ENCODE measurements around the gene PPIL3.

PPIL3 gene

GRCh38 chr2:200845669-200846325 lies 43.1 kb downstream of the PPIL3 start:
- H3K27ac Mint-ChIP-seq = peak overlapping the region; percentile 44
- H3K4me3 Mint-ChIP-seq = no peak overlapping the region
- H3K36me3 Mint-ChIP-seq (ENCODE audit: low read depth) = peaks cover 8% of the 10 kb centered on the region
- no peak for DNase-seq
- H3K4me1 Mint-ChIP-seq (ENCODE audit: low read depth) = no peaks in the 10 kb centered on the region
- H3K27me3 Mint-ChIP-seq = no peaks in the 10 kb centered on the region
- no peaks in the 10 kb centered on the region for H3K9me3 Mint-ChIP-seq

- Mint-ChIP-seq H3K4me1 (ENCODE audit: low read depth) (no peaks in the 10 kb centered on the region), H3K36me3 (ENCODE audit: low read depth) (peaks cover 2% of the 10 kb centered on the region), H3K9me3 (no peaks in the 10 kb centered on the region), H3K27me3 (no peaks in the 10 kb centered on the region), H3K27ac (no peak overlapping the region), H3K4me3 (no peak overlapping the region)
- no peak for DNase-seq
Measured at GRCh38 chr2:200845194-200845593, 43.7 kb downstream of the PPIL3 start.

- H3K36me3 Mint-ChIP-seq (ENCODE audit: low read depth) = peaks cover under 1% of the 10 kb centered on the region
- H3K27me3 Mint-ChIP-seq = no peaks in the 10 kb centered on the region
- no peak overlapping the region for H3K27ac Mint-ChIP-seq
- H3K9me3 Mint-ChIP-seq = no peaks in the 10 kb centered on the region
- no peaks in the 10 kb centered on the region for H3K4me1 Mint-ChIP-seq (ENCODE audit: low read depth)
- DNase-seq = no peak
- H3K4me3 Mint-ChIP-seq = no peak overlapping the region
Measured at GRCh38 chr2:200843993-200844948, 44.6 kb downstream of the PPIL3 start.

GRCh38 chr2:200839513-200839912 lies 49.4 kb downstream of the PPIL3 start:
- peaks cover 10% of the 10 kb centered on the region for H3K9me3 Mint-ChIP-seq

GRCh38 chr2:200834701-200835100 lies 54.2 kb downstream of the PPIL3 start:
- Mint-ChIP-seq H3K4me3 (no peak overlapping the region), H3K27me3 (no peaks in the 10 kb centered on the region), H3K4me1 (ENCODE audit: low read depth) (no peaks in the 10 kb centered on the region), H3K27ac (no peak overlapping the region), H3K9me3 (peaks cover 10% of the 10 kb centered on the region), H3K36me3 (ENCODE audit: low read depth) (no peaks in the 10 kb centered on the region)
- no peak for DNase-seq

More at GRCh38 chr2:200839513-200839912, 49.4 kb downstream of the PPIL3 start:
- H3K27ac Mint-ChIP-seq = no peak overlapping the region
- H3K4me1 Mint-ChIP-seq (ENCODE audit: low read depth) = no peaks in the 10 kb centered on the region
- H3K27me3 Mint-ChIP-seq = no peaks in the 10 kb centered on the region
- no peak overlapping the region for H3K4me3 Mint-ChIP-seq
- H3K36me3 Mint-ChIP-seq (ENCODE audit: low read depth) = no peaks in the 10 kb centered on the region
- DNase-seq = no peak

- no peak overlapping the region for H3K4me3 Mint-ChIP-seq
- no peaks in the 10 kb centered on the region for H3K27me3 Mint-ChIP-seq
- H3K27ac Mint-ChIP-seq = peak overlapping the region; percentile 52
- peaks cover 40% of the 10 kb centered on the region for H3K36me3 Mint-ChIP-seq (ENCODE audit: low read depth)
- no peaks in the 10 kb centered on the region for H3K9me3 Mint-ChIP-seq
- peaks cover 7% of the 10 kb centered on the region for H3K4me1 Mint-ChIP-seq (ENCODE audit: low read depth)
- DNase-seq = no peak
Measured at GRCh38 chr2:200829258-200829655, 59.6 kb downstream of the PPIL3 start.

GRCh38 chr2:200828572-200829257 lies 60.2 kb downstream of the PPIL3 start:
- no peak for DNase-seq
- Mint-ChIP-seq H3K9me3 (no peaks in the 10 kb centered on the region), H3K4me3 (no peak overlapping the region), H3K4me1 (ENCODE audit: low read depth) (peaks cover 7% of the 10 kb centered on the region), H3K27me3 (no peaks in the 10 kb centered on the region), H3K36me3 (ENCODE audit: low read depth) (peaks cover 44% of the 10 kb centered on the region), H3K27ac (peak overlapping the region; percentile 52)

- H3K4me1 Mint-ChIP-seq (ENCODE audit: low read depth) = peaks cover 7% of the 10 kb centered on the region
- H3K4me3 Mint-ChIP-seq = no peak overlapping the region
- H3K27ac Mint-ChIP-seq = no peak overlapping the region
- H3K9me3 Mint-ChIP-seq = no peaks in the 10 kb centered on the region
- peaks cover 46% of the 10 kb centered on the region for H3K36me3 Mint-ChIP-seq (ENCODE audit: low read depth)
- H3K27me3 Mint-ChIP-seq = no peaks in the 10 kb centered on the region
- DNase-seq = no peak
Measured at GRCh38 chr2:200828104-200828503, 60.8 kb downstream of the PPIL3 start.

- DNase-seq = no peak
- Mint-ChIP-seq H3K27me3 (no peaks in the 10 kb centered on the region), H3K27ac (peak overlapping the region; percentile 79)
Measured at GRCh38 chr2:200821686-200822245, 67.1 kb downstream of the PPIL3 start.

More at GRCh38 chr2:200821686-200822245, 67.1 kb downstream of the PPIL3 start:
- no peaks in the 10 kb centered on the region for H3K9me3 Mint-ChIP-seq
- peaks cover 35% of the 10 kb centered on the region for H3K4me1 Mint-ChIP-seq (ENCODE audit: low read depth)
- no peak overlapping the region for H3K4me3 Mint-ChIP-seq
- peaks cover 77% of the 10 kb centered on the region for H3K36me3 Mint-ChIP-seq (ENCODE audit: low read depth)
